H9 (cell line): ENCODE measurements around the gene TGFBR2. TPM values are rescaled to one million over a fixed set of nuclear protein-coding genes. Genes with fewer than 3 reads are reported as not detected.

Experiments
- DNase-seq: peaks from one replicate; pipeline ENCODE4 v3.0.0-alpha.2; 2017
- H2AFZ ChIP-seq: one replicate; pipeline ENCODE4 v1.6.1; 2013; ENCODE audit warnings: mild to moderate bottlenecking, low read length, control low read depth, moderate library complexity
- H2AK5ac ChIP-seq: 2 replicates; pipeline ENCODE4 v1.6.1; 2013; ENCODE audit warnings: low read length, control low read depth, mixed read lengths; ENCODE audit not compliant: insufficient read length
- H2BK120ac ChIP-seq: one replicate; pipeline ENCODE4 v1.6.1; 2013; ENCODE audit warnings: low read depth, mild to moderate bottlenecking, low read length, control low read depth, inconsistent platforms; ENCODE audit not compliant: poor library complexity, severe bottlenecking
- H2BK12ac ChIP-seq: 2 replicates; pipeline ENCODE4 v1.6.1; 2013; ENCODE audit warnings: low read length, control low read depth, mixed read lengths, low read depth; ENCODE audit not compliant: insufficient read length
- H2BK15ac ChIP-seq: 2 replicates; pipeline ENCODE4 v1.6.1; 2013; ENCODE audit warnings: low read depth, low read length, control low read depth
- H2BK20ac ChIP-seq: one replicate; pipeline ENCODE4 v1.6.1; 2013; ENCODE audit warnings: low read depth, mild to moderate bottlenecking, low read length, control low read depth, inconsistent platforms; ENCODE audit not compliant: poor library complexity, severe bottlenecking
- H2BK5ac ChIP-seq: 2 replicates; pipeline ENCODE4 v1.6.1; 2013; ENCODE audit warnings: low read length, control low read depth, mixed read lengths; ENCODE audit not compliant: insufficient read length
- H3K14ac ChIP-seq: 2 replicates; pipeline ENCODE4 v1.6.1; 2013; ENCODE audit warnings: low read length, control low read depth; ENCODE audit not compliant: insufficient read depth
- H3K18ac ChIP-seq: 2 replicates; pipeline ENCODE4 v1.6.1; 2013; ENCODE audit warnings: low read depth, mild to moderate bottlenecking, mixed read lengths, low read length, control low read depth; ENCODE audit not compliant: insufficient read length
- H3K23ac ChIP-seq: 2 replicates; pipeline ENCODE4 v1.6.1; 2013; ENCODE audit warnings: low read length, control low read depth, mixed read lengths, low read depth; ENCODE audit not compliant: insufficient read length
- H3K23me2 ChIP-seq: 2 replicates; pipeline ENCODE4 v1.6.1; 2013; ENCODE audit warnings: low read depth, mild to moderate bottlenecking, mixed read lengths, low read length, control low read depth; ENCODE audit not compliant: insufficient read length, poor library complexity, severe bottlenecking
- H3K27ac ChIP-seq: 2 replicates; pipeline ENCODE4 v1.5.1; 2013; ENCODE audit warnings: low read length, control low read depth, mixed read lengths, low read depth; ENCODE audit not compliant: insufficient read length
- H3K27me3 ChIP-seq: 2 replicates; pipeline ENCODE4 v1.6.1; 2013; ENCODE audit warnings: low read length, control low read depth, inconsistent platforms; ENCODE audit not compliant: insufficient read depth
- H3K4ac ChIP-seq: 2 replicates; pipeline ENCODE4 v1.6.1; 2013; ENCODE audit warnings: low read depth, mild to moderate bottlenecking, control low read depth, inconsistent platforms, low read length, moderate library complexity
- H3K4me1 ChIP-seq: 2 replicates; pipeline ENCODE4 v1.6.1; 2013; ENCODE audit warnings: low read length, control low read depth, inconsistent platforms; ENCODE audit not compliant: insufficient read depth
- H3K4me2 ChIP-seq: 2 replicates; pipeline ENCODE4 v1.6.1; 2013; ENCODE audit warnings: low read length, control low read depth, mixed read lengths; ENCODE audit not compliant: insufficient read length, insufficient read depth
- H3K56ac ChIP-seq: 2 replicates; pipeline ENCODE4 v1.6.1; 2013; ENCODE audit warnings: low read depth, mild to moderate bottlenecking, mixed read lengths, low read length, control low read depth; ENCODE audit not compliant: insufficient read length
- H3K79me1 ChIP-seq: 2 replicates; pipeline ENCODE4 v1.6.1; 2013; ENCODE audit warnings: low read depth, mild to moderate bottlenecking, moderate library complexity, low read length, control low read depth, inconsistent platforms; ENCODE audit not compliant: insufficient read depth, poor library complexity, severe bottlenecking
- H3K79me2 ChIP-seq: 2 replicates; pipeline ENCODE4 v1.6.1; 2013; ENCODE audit warnings: low read length, control low read depth, inconsistent platforms; ENCODE audit not compliant: insufficient read depth
- H3K9ac ChIP-seq: 2 replicates; pipeline ENCODE4 v1.6.1; 2013; ENCODE audit warnings: low read length, control low read depth, mixed read lengths; ENCODE audit not compliant: insufficient read length; ENCODE audit errors: extremely low read depth
- H3K9me3 ChIP-seq: one replicate; pipeline ENCODE4 v1.6.1; 2013; ENCODE audit warnings: low read depth, low read length, inconsistent platforms; ENCODE audit not compliant: control insufficient read depth
- H3T11ph ChIP-seq: one replicate; pipeline ENCODE4 v1.6.1; 2013; ENCODE audit warnings: mild to moderate bottlenecking, low read length, control low read depth, inconsistent platforms
- H4K20me1 ChIP-seq: one replicate; pipeline ENCODE4 v1.6.1; 2013; ENCODE audit not compliant: control insufficient read depth, insufficient read length, insufficient read depth
- H4K5ac ChIP-seq: 2 replicates; pipeline ENCODE4 v1.6.1; 2013; ENCODE audit warnings: low read depth, mild to moderate bottlenecking, mixed read lengths, low read length, control low read depth; ENCODE audit not compliant: insufficient read length
- H4K8ac ChIP-seq: replicated peaks from 2 replicates; pipeline ENCODE4 v1.6.1; 2013; ENCODE audit warnings: low read length, control low read depth, mixed read lengths, low read depth; ENCODE audit not compliant: insufficient read length
- H4K91ac ChIP-seq: 2 replicates; pipeline ENCODE4 v1.6.1; 2013; ENCODE audit warnings: low read depth, mild to moderate bottlenecking, moderate library complexity, mixed read lengths, low read length, control low read depth; ENCODE audit not compliant: insufficient read length
- H3K27ac Mint-ChIP-seq, 3 experiments: 2 replicates in 2 of 3; 3 replicates in 1 of 3; pipeline ENCODE4 v1.8.0; 2020 to 2021; ENCODE audit warnings: mixed read lengths in 3 of 3, mild to moderate bottlenecking in 1 of 3, moderate library complexity in 1 of 3
- H3K27me3 Mint-ChIP-seq: 2 replicates; pipeline ENCODE4 v1.8.0; 2021; ENCODE audit warnings: low read depth, mild to moderate bottlenecking, moderate library complexity, mixed read lengths
- H3K36me3 Mint-ChIP-seq, 3 experiments: 2 replicates in 2 of 3; 3 replicates in 1 of 3; pipeline ENCODE4 v1.8.0; 2020 to 2021; ENCODE audit warnings: low read depth in 3 of 3, mixed read lengths in 3 of 3; ENCODE audit not compliant: insufficient read depth in 1 of 3
- H3K4me1 Mint-ChIP-seq, 2 experiments: 2 replicates each; pipeline ENCODE4 v1.8.0; 2020; ENCODE audit warnings: mixed read lengths in 2 of 2
- H3K4me3 Mint-ChIP-seq, 2 experiments: 2 replicates in 1 of 2; 3 replicates in 1 of 2; pipeline ENCODE4 v1.8.0; 2020 to 2021; ENCODE audit warnings: mild to moderate bottlenecking in 2 of 2, mixed read lengths in 2 of 2, moderate library complexity in 1 of 2
- H3K9me3 Mint-ChIP-seq, 2 experiments: 2 replicates in 1 of 2; 3 replicates in 1 of 2; pipeline ENCODE4 v1.8.0; 2020; ENCODE audit warnings: mild to moderate bottlenecking in 2 of 2, mixed read lengths in 2 of 2, moderate library complexity in 1 of 2
- WGBS: extraction: QIAGEN DNeasy Blood & Tissue Kit; methylation state at CpG from one replicate; pipeline ENCODE4 v1.1.7; 2013; ENCODE audit warnings: missing lambda C conversion rate, low lambda C conversion rate, mixed read lengths; ENCODE audit not compliant: insufficient read length; ENCODE audit errors: extremely low coverage; 5-methylcytosine and 5-hydroxymethylcytosine counted together
- total RNA-seq: library from RNA; stranded (reverse); gene quantifications from 2 replicates; pipeline ENCODE4 v1.2.1, GENCODE V29; 2021
- TF ChIP-seq, protein P1 (sequence below): fragments of 200-600 bp; sonication (generic); conservative IDR thresholded peaks from 3 replicates; pipeline ENCODE4 v1.8.0; 2021; ENCODE audit warnings: antibody characterized with exemption, mild to moderate bottlenecking

TGFBR2 gene
- total RNA-seq, 1 experiment from 2014 or later = 10.6 TPM

DNA sequence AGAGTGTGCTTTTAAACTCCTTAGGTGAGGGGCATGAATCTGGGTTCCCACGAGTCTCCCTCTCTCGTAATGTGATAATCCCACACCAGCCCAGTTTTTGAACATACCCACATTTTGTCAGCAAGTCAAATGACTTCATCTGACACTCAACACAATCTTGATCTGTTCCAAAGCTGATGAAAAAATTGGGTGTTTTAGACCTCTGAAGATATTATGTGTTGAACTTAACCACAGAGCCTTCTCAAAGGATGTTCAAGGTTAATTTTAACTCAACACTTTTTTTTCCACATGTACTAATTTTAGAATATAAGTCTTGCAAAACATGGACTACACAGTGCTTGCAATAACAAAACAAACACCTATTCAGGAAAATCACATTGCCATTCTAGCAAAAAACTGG, 123.1 kb downstream of the TGFBR2 start:
- Histone ChIP-seq H3K4me2 (no peak overlapping the region), H3T11ph (no peak overlapping the region), H4K20me1 (no peaks in the 10 kb centered on the region), H2BK12ac (no peak overlapping the region), H4K8ac (no peak overlapping the region), H3K4me1 (no peaks in the 10 kb centered on the region; the same call in 1 of the 2 replicates), H3K27me3 (no peaks in the 10 kb centered on the region), H2AFZ (no peak overlapping the region), H3K27ac (no peak overlapping the region), H3K4ac (no peak overlapping the region), H2BK5ac (no peak overlapping the region), H3K79me1 (no peaks in the 10 kb centered on the region), H3K23me2 (no peaks in the 10 kb centered on the region), H2BK20ac (no peak overlapping the region), H2BK120ac (no peak overlapping the region), H4K5ac (no peak overlapping the region), H3K79me2 (no peaks in the 10 kb centered on the region), H3K23ac (no peak overlapping the region), H3K9ac (no peak overlapping the region), H3K18ac (no peak overlapping the region), H3K56ac (no peak overlapping the region), H2AK5ac (no peak overlapping the region), H3K14ac (no peak overlapping the region), H3K9me3 (no peaks in the 10 kb centered on the region), H4K91ac (no peak overlapping the region), H2BK15ac (no peak overlapping the region)
- Mint-ChIP-seq H3K9me3 (no peaks in the 10 kb centered on the region), H3K27ac (no peak overlapping the region), H3K27me3 (no peaks in the 10 kb centered on the region), H3K4me1 (peaks cover 0 to 3% of the 10 kb centered on the region in 2 experiments; a peak in 1 of 4 replicates), H3K4me3 (no peak overlapping the region), H3K36me3 (no peaks in the 10 kb centered on the region)
- TF ChIP-seq, protein P1, sequence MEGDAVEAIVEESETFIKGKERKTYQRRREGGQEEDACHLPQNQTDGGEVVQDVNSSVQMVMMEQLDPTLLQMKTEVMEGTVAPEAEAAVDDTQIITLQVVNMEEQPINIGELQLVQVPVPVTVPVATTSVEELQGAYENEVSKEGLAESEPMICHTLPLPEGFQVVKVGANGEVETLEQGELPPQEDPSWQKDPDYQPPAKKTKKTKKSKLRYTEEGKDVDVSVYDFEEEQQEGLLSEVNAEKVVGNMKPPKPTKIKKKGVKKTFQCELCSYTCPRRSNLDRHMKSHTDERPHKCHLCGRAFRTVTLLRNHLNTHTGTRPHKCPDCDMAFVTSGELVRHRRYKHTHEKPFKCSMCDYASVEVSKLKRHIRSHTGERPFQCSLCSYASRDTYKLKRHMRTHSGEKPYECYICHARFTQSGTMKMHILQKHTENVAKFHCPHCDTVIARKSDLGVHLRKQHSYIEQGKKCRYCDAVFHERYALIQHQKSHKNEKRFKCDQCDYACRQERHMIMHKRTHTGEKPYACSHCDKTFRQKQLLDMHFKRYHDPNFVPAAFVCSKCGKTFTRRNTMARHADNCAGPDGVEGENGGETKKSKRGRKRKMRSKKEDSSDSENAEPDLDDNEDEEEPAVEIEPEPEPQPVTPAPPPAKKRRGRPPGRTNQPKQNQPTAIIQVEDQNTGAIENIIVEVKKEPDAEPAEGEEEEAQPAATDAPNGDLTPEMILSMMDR = no peak
- no CpG with 5 or more reads among the region's 2 CpGs for WGBS
- DNase-seq = no peak
